Heart right ventricle (tissue), 16 donors: ENCODE data around the gene ACTBL2. TPM values are rescaled to one million over a fixed set of nuclear protein-coding genes. Genes with fewer than 3 reads are reported as not detected.

Experiments used
- ATAC-seq, 8 donors: fragments of 200-7000 bp; cut with Tn5 transposase; one replicate each; pipeline ENCODE4 v1.9.1; 2020; ENCODE audit warnings: mild to moderate bottlenecking in 8 of 8, moderate library complexity in 8 of 8, moderate number of reproducible peaks in 1 of 8
- DNase-seq, 2 donors: peaks; one replicate each; pipeline ENCODE4 v3.0.0-alpha.2; 2020
- H3K27ac ChIP-seq, 10 donors: fragments of 200-600 bp; sonication (generic) in 2 of 10; one replicate each; pipeline versions ENCODE4 v1.5.0 to v1.8.0; 2020 to 2022; ENCODE audit warnings: mild to moderate bottlenecking in 3 of 10
- H3K27me3 ChIP-seq, 7 donors: fragments of 200-600 bp; one replicate each; pipeline ENCODE4 v1.8.0; 2021 to 2022; ENCODE audit warnings: mild to moderate bottlenecking in 2 of 7
- H3K36me3 ChIP-seq, 9 donors: fragments of 200-600 bp; sonication (generic) in 1 of 9; one replicate each; pipeline versions ENCODE4 v1.5.0 to v1.8.0; 2020 to 2022; ENCODE audit warnings: mild to moderate bottlenecking in 2 of 9
- H3K4me1 ChIP-seq, 9 donors: fragments of 200-600 bp; sonication (generic) in 1 of 9; one replicate each; pipeline versions ENCODE4 v1.5.0 to v1.8.0; 2020 to 2022; ENCODE audit warnings: mild to moderate bottlenecking in 4 of 9
- H3K4me3 ChIP-seq, 10 donors: fragments of 200-600 bp; sonication (generic) in 2 of 10; one replicate each; pipeline versions ENCODE4 v1.5.0 to v1.8.0; 2020 to 2022; ENCODE audit warnings: mild to moderate bottlenecking in 7 of 10, moderate library complexity in 2 of 10
- H3K9me3 ChIP-seq, 11 donors: fragments of 200-600 bp in 10 of 11; sonication (generic) in 2 of 11; one replicate each; pipeline versions ENCODE4 v1.5.0 to v1.8.0; 2013 to 2022; ENCODE audit warnings: mild to moderate bottlenecking in 2 of 11, control low read depth in 1 of 11, moderate library complexity in 1 of 11
- WGBS, 2 donors: extraction: QIAGEN DNeasy Blood & Tissue Kit; methylation state at CpG; one replicate each; pipeline ENCODE4 v1.1.7; 2013; ENCODE audit warnings: inconsistent platforms in 1 of 2; 5-methylcytosine and 5-hydroxymethylcytosine counted together
- intact Hi-C, 10 donors: fragments of 100-400 bp; cut with DNase I; formaldehyde crosslinking; loops; one replicate each; pipeline versions ENCODE4 v1.11.1 to v1.14.2; 2022
- polyA plus RNA-seq, 2 donors: library from polyadenylated mRNA; stranded (reverse); fragments of 200-250 nt; gene quantifications; one replicate each; pipeline ENCODE4 v1.2.3, GENCODE V29; 2013
- total RNA-seq, 10 donors: library from RNA; stranded (reverse); fragmentation: NEBNext Ultra II Directional in 3 of 10; extraction: Animal tissue kit (Norgen Biotek cat#: 25700) in 3 of 10; gene quantifications; one replicate each; pipeline versions ENCODE4 v1.2.1 to v1.2.4, GENCODE V29; 2021 to 2023
- TF ChIP-seq, protein P1 (sequence below), 9 donors: fragments of 200-600 bp; sonication (generic) in 2 of 9; IDR thresholded peaks; one replicate each; pipeline versions ENCODE4 v1.5.0 to v1.8.0; 2021 to 2022; ENCODE audit warnings: antibody characterized with exemption in 9 of 9, mild to moderate bottlenecking in 5 of 9, moderate library complexity in 1 of 9
- donor health status: Arrhythmogenic right ventricular cardiomyopathy.
- donor health status: ischemic (EF 13 %, LVEDD 7.1; RV severe dilation, severe dysfunction).
- donor health status: healthy with polysubstance abuse.
- donor health status: DM: no; HTN: yes; CAD: no.
- donor health status: DM: no; HTN: no; CAD: no.
- donor health status: ischemic (EF 25% LVEDD 6.9; RV normal size, moderate dysfunction).
- donor health status: ischemic (EF 25% LVEDD 5.7; RV mildly dilated, moderate dysfunction).
- donor health status: healthy.
- donor health status: DM: yes; HTN: yes; CAD: no.
- donor health status: Ischemic cardiomyopathy.
- donor health status: ischemic (EF 35%, LVEDD 5.7; RV mildly dilated, moderate dysfunction).
- donor health status: nonischemic (EF 11% LVEDD 7.7; RV severe dilation, severe dysfunction).
- donor health status: DM: yes; HTN: yes; CAD: no.
- donor health status: PGD.
- donor health status: ischemic (EF 29% LVEDD 5.4; RV normal size, mild dysfunction).
- donor health status: nonischemic (EF 23%, LVEDD 6.1; RV moderate dilation, normal function).

Gene ACTBL2
- total and polyA plus RNA-seq, 12 donors: not detected

DNA sequence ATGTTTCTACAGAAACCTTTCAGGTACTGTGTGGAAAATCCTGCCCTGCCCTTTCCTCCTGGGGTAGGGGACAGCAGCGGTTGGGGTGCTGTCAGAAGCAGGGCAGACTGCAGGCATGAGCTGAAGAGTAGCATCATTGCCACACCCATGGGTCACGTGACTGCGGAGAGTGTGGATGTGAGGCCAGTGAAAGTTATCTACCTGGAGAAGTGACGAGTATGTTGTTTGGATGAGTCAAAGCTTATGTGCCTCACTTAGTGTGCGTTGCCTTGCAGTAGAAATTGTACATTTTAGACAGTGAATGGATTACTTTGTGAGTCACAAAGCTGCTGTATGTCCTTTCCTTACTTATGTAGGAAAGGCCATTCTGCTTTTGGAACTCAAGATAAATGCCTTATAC lies 21.7 kb upstream of the ACTBL2 start:
- DNase-seq: no peak
- no peak overlapping the region for H3K27ac ChIP-seq
- no peak for ATAC-seq
- no peaks in the 10 kb centered on the region for H3K36me3 ChIP-seq
- no peaks in the 10 kb centered on the region for H3K27me3 ChIP-seq
- H3K4me1 ChIP-seq: peaks cover 0 to 38% (median 21%) of the 10 kb centered on the region in 9 donors
- no peak overlapping the region for H3K4me3 ChIP-seq
- TF ChIP-seq, protein P1, sequence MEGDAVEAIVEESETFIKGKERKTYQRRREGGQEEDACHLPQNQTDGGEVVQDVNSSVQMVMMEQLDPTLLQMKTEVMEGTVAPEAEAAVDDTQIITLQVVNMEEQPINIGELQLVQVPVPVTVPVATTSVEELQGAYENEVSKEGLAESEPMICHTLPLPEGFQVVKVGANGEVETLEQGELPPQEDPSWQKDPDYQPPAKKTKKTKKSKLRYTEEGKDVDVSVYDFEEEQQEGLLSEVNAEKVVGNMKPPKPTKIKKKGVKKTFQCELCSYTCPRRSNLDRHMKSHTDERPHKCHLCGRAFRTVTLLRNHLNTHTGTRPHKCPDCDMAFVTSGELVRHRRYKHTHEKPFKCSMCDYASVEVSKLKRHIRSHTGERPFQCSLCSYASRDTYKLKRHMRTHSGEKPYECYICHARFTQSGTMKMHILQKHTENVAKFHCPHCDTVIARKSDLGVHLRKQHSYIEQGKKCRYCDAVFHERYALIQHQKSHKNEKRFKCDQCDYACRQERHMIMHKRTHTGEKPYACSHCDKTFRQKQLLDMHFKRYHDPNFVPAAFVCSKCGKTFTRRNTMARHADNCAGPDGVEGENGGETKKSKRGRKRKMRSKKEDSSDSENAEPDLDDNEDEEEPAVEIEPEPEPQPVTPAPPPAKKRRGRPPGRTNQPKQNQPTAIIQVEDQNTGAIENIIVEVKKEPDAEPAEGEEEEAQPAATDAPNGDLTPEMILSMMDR (IDR thresholded peaks at IDR 0.05): no peak
- WGBS, 2 donors: 95 to 97% methylated on average over 5 of the region's 5 CpGs
- intact Hi-C loops: loop anchor here (5.0 to 10.0 kb wide), 12 partner anchors 150 to 960 kb away; partner anchors contain the start of gene PLK2 (in 4 of the 10)
- no peaks in the 10 kb centered on the region for H3K9me3 ChIP-seq

DNA sequence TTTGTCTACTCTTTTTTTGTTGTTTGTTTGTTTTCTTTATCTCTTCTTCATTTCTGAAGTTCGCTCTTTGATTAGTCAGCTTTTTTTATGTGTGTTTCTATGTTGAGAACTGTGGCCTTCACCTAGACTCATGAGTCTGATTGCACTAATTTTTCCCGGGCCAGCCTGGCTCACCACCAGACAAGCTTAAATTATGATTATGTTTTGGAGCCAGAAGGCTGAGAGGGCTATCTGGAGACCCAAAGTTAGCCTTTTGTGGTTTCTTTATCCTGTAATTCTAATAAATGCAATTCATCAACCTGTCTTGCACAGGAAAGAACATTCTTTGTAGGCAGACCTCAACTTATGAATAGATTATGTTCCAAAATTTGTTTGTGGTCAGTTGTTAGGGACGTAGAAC lies 20.8 kb upstream of the ACTBL2 start:
- DNase-seq (no peak), ATAC-seq (no peak)
- intact Hi-C loops: loop anchor here (5.0 to 10.0 kb wide), 12 partner anchors 151 to 961 kb away; partner anchors contain the start of gene PLK2 (in 4 of the 10)
- no peak overlapping the region for H3K4me3 ChIP-seq
- TF ChIP-seq, protein P1 (IDR thresholded peaks at IDR 0.05): no peak
- H3K36me3 ChIP-seq: no peaks in the 10 kb centered on the region
- H3K4me1 ChIP-seq: peaks cover 0 to 45% (median 21%) of the 10 kb centered on the region in 9 donors
- no peak overlapping the region for H3K27ac ChIP-seq
- H3K27me3 ChIP-seq: no peaks in the 10 kb centered on the region
- H3K9me3 ChIP-seq: no peaks in the 10 kb centered on the region
- 68 to 70% methylated on average over 3 of the region's 3 CpGs for WGBS, 2 donors

DNA sequence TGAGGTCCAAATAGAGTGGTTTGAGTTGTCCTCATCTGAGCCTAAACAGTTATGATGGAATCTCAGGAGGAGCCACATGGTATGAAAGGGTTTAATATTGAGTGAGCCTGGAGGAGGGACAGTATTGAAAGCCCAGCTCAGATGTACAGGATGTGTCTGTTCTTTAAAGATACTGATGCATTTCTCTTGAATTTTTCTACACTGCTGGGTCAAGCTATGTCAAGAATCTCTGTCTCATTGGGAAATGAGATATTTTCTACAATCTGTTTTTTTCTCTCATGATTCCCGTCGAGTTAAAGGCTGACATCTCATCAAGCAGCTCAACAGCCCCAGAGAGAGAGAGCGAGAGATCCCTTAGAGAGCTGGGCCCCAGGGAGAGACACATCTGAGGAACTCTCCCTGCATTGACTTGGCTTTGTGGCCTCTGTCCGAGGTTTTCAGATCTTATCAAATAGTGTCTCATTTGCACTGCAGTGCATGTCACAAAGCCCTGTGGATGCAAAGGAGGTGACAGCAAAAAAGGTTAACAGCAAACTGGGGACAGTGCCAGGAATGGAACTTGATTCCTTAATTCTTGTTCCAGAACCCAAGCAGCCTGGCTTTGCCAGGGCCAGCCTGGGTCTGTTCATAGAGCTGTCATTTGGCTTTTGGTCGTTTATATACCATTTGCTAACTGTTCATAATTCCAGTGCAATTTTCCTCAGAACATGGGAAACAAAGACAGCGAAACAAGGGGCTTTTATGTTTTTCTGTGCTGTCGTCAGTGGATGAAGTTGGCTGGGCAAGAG lies 19.0 kb upstream of the ACTBL2 start:
- H3K4me1 ChIP-seq: peaks cover 0 to 45% (median 21%) of the 10 kb centered on the region in 9 donors
- ATAC-seq: peak in 7 of 8 donors; percentile 28 to 86 (median 65)
- no peak overlapping the region for H3K4me3 ChIP-seq
- TF ChIP-seq, protein P1 (IDR thresholded peaks at IDR 0.05): no peak
- peak overlapping the region in 7 of 10 donors; percentile 16 to 64 (median 54) for H3K27ac ChIP-seq
- peak; percentile 12 to 46 for DNase-seq
- no peaks in the 10 kb centered on the region for H3K9me3 ChIP-seq
- no peaks in the 10 kb centered on the region for H3K36me3 ChIP-seq
- intact Hi-C loops: loop anchor here (2.0 to 10.0 kb wide), 14 partner anchors 153 to 963 kb away; partner anchors contain the start of gene PLK2 (in 6 of the 10)
- 27 to 29% methylated on average over 7 of the region's 7 CpGs for WGBS, 2 donors
- no peaks in the 10 kb centered on the region for H3K27me3 ChIP-seq

DNA sequence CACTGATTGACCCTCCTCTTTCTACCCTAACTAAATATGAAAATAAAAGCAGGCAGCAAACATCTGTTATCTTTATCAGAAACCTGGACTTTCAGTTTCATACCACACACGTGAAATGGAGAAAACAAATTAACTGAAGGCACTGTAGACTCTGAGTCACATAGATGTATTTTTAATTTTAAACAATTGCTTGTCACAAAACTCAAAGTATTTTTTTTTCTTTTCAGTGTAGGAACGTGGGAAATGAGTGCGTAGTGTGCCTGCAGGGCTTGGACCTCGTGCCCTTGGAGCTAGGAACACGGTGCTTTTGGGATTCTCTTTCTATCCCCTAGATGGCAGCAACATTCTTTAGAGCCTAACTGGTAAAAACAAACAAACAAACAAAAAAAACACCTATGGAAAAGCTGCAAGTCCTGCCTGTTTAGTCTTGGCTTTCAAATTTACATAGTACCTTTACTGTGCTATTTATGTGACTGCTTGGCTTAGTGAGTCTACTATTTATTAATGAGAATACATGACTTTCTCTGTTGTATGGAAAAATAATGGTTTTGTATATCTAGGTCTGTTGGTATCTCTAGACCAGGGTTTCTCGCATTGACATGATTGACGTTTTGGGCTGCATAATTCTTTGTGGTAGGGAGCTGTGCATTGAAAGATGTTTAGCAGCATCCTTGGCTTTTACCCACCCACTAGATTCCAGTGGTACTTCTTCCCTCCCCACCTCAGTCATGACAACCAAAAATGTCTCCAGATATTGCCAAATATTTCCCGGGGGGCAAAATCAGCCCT lies 16.8 kb upstream of the ACTBL2 start:
- peak overlapping the region in 4 of 10 donors; percentile 0 to 70 (median 33) for H3K27ac ChIP-seq
- WGBS, 2 donors: 26 to 31% methylated on average over 8 of the region's 8 CpGs
- peak overlapping the region in 7 of 10 donors; percentile 8 to 41 (median 31) for H3K4me3 ChIP-seq
- no peaks in the 10 kb centered on the region for H3K27me3 ChIP-seq
- peak in 7 of 8 donors; percentile 50 to 82 (median 68) for ATAC-seq
- peak in 1 of 2 donors; percentile 31 for DNase-seq
- TF ChIP-seq, protein P1 (IDR thresholded peaks at IDR 0.05): peak; percentile 59 to 87 (median 76)
- intact Hi-C loops: loop anchor here (2.0 to 10.0 kb wide), 20 partner anchors 155 to 965 kb away; partner anchors contain the start of gene PLK2 (in 7 of the 10)
- no peaks in the 10 kb centered on the region for H3K36me3 ChIP-seq
- peaks cover 0 to 49% (median 33%) of the 10 kb centered on the region in 9 donors for H3K4me1 ChIP-seq
- H3K9me3 ChIP-seq: no peaks in the 10 kb centered on the region
